IMR-90 (cell line): ENCODE results near the gene CDHR2. TPM values are rescaled to one million over a fixed set of nuclear protein-coding genes. Genes with fewer than 3 reads are reported as not detected.

Experiments used
- ATAC-seq: fragments of 200-7000 bp; cut with Tn5 transposase; 2 replicates; pipeline ENCODE4 v1.9.1; 2020; ENCODE audit warnings: low read depth, mild to moderate bottlenecking, moderate library complexity
- BruUV-seq: library from RNA; stranded (reverse); fragments of 400-500 nt; replicated peaks from 2 replicates; lab custom pipeline; 2021; lab: Mats Ljungman, UMichigan
- CTCF ChIA-PET: fragments of 300-600 bp; formaldehyde crosslinking; extraction: SDS; loops from one replicate; lab custom pipeline; 2021; ENCODE audit warnings: antibody characterized with exemption; lab: Yijun Ruan, JAX
- POLR2A ChIA-PET: fragments of 300-600 bp; sonication (Branson Sonifier 250); formaldehyde crosslinking; loops from one replicate; lab custom pipeline; 2022; ENCODE audit warnings: antibody characterized with exemption; ENCODE audit not compliant: unreplicated experiment; lab: Charles Lee
- DNase-seq: peaks from one replicate; pipeline ENCODE4 v3.0.0; 2013
- H2AFZ ChIP-seq: replicated peaks from 2 replicates; pipeline ENCODE3; 2013; ENCODE audit warnings: low read length, mild to moderate bottlenecking; ENCODE audit not compliant: poor library complexity
- H2AK5ac ChIP-seq: 2 replicates; pipeline ENCODE4 v1.6.1; 2013; ENCODE audit warnings: low read depth, low read length, inconsistent platforms
- H2AK9ac ChIP-seq: replicated peaks from 2 replicates; pipeline ENCODE3; 2013; ENCODE audit warnings: mild to moderate bottlenecking, low read depth, low read length, moderate library complexity; ENCODE audit not compliant: poor library complexity
- H2BK120ac ChIP-seq: 2 replicates; pipeline ENCODE4 v1.6.1; 2013; ENCODE audit warnings: low read depth, low read length, inconsistent platforms
- H2BK15ac ChIP-seq: 3 replicates; pipeline ENCODE4 v1.6.1; 2013; ENCODE audit warnings: low read depth, low read length, inconsistent platforms
- H2BK20ac ChIP-seq: 2 replicates; pipeline ENCODE4 v1.6.1; 2013; ENCODE audit warnings: low read depth, mild to moderate bottlenecking, inconsistent platforms, low read length, moderate library complexity
- H2BK5ac ChIP-seq: 2 replicates; pipeline ENCODE4 v1.6.1; 2013; ENCODE audit warnings: mild to moderate bottlenecking, low read depth, low read length, inconsistent platforms; ENCODE audit not compliant: poor library complexity, severe bottlenecking
- H3K14ac ChIP-seq: replicated peaks from 2 replicates; pipeline ENCODE4 v1.6.1; 2013; ENCODE audit warnings: low read depth, low read length, inconsistent platforms
- H3K18ac ChIP-seq: 2 replicates; pipeline ENCODE4 v1.6.1; 2013; ENCODE audit warnings: low read depth, low read length, control low read depth
- H3K23ac ChIP-seq: 2 replicates; pipeline ENCODE4 v1.6.1; 2013; ENCODE audit warnings: low read depth, low read length, inconsistent platforms
- H3K27ac ChIP-seq: 2 replicates; pipeline ENCODE4 v1.5.1; 2013; ENCODE audit warnings: mild to moderate bottlenecking, control low read depth, low read length; ENCODE audit not compliant: insufficient read depth
- H3K27me3 ChIP-seq: 2 replicates; pipeline ENCODE4 v1.6.1; 2013; ENCODE audit warnings: low read length; ENCODE audit not compliant: control insufficient read depth, insufficient read depth
- H3K36me3 ChIP-seq: 2 replicates; pipeline ENCODE4 v1.6.1; 2013; ENCODE audit warnings: low read length, mixed read lengths; ENCODE audit not compliant: control insufficient read depth, insufficient read depth
- H3K4ac ChIP-seq: 2 replicates; pipeline ENCODE4 v1.6.1; 2013; ENCODE audit warnings: low read depth, low read length, inconsistent platforms
- H3K4me1 ChIP-seq: 2 replicates; pipeline ENCODE4 v1.6.1; 2013; ENCODE audit warnings: low read length, mixed read lengths; ENCODE audit not compliant: control insufficient read depth, insufficient read depth
- H3K4me2 ChIP-seq: 2 replicates; pipeline ENCODE4 v1.6.1; 2013; ENCODE audit warnings: low read depth, mild to moderate bottlenecking, control low read depth, low read length, moderate library complexity
- H3K4me3 ChIP-seq: 2 replicates; pipeline ENCODE4 v1.5.1; 2013; ENCODE audit warnings: low read depth, mild to moderate bottlenecking, control low read depth, low read length, moderate library complexity; ENCODE audit not compliant: insufficient read depth
- H3K56ac ChIP-seq: 2 replicates; pipeline ENCODE4 v1.6.1; 2013; ENCODE audit warnings: low read length, inconsistent platforms; ENCODE audit not compliant: insufficient read depth; ENCODE audit errors: extremely low read depth
- H3K79me1 ChIP-seq, 2 experiments: 2 replicates each; pipeline ENCODE4 v1.6.1; 2013; ENCODE audit warnings: low read length in 2 of 2, inconsistent platforms in 1 of 2, low read depth in 1 of 2
- H3K9ac ChIP-seq: 2 replicates; pipeline ENCODE4 v1.6.1; 2013; ENCODE audit warnings: low read depth, low read length, control low read depth
- H3K9me1 ChIP-seq: 2 replicates; pipeline ENCODE4 v1.6.1; 2013; ENCODE audit warnings: low read length, inconsistent platforms; ENCODE audit not compliant: insufficient read depth
- H3K9me3 ChIP-seq: 2 replicates; pipeline ENCODE4 v1.6.1; 2013; ENCODE audit warnings: low read length; ENCODE audit not compliant: control insufficient read depth, insufficient read depth
- H4K20me1 ChIP-seq: 2 replicates; pipeline ENCODE4 v1.6.1; 2013; ENCODE audit warnings: low read length, inconsistent platforms; ENCODE audit not compliant: insufficient read depth
- H4K5ac ChIP-seq: 2 replicates; pipeline ENCODE4 v1.6.1; 2013; ENCODE audit warnings: mild to moderate bottlenecking, low read depth, low read length, control low read depth
- H4K8ac ChIP-seq, 2 experiments: 2 replicates each; pipeline ENCODE4 v1.6.1; 2013; ENCODE audit warnings: low read depth in 2 of 2, low read length in 2 of 2, control low read depth in 1 of 2, inconsistent platforms in 1 of 2
- H4K91ac ChIP-seq: 2 replicates; pipeline ENCODE4 v1.6.1; 2013; ENCODE audit warnings: low read depth, low read length, inconsistent platforms; ENCODE audit not compliant: insufficient read depth
- BHLHE40 ChIP-seq: fragments of 150-350 bp; IDR thresholded peaks from 2 replicates; pipeline ENCODE4 v1.6.1; 2016; ENCODE audit warnings: mild to moderate bottlenecking, low read depth, low read length
- CEBPB ChIP-seq: IDR thresholded peaks from 2 replicates; pipeline ENCODE4 v1.6.1; 2012; ENCODE audit warnings: low read depth, low read length, improper control_type of control experiment
- CHD1 ChIP-seq: IDR thresholded peaks from 2 replicates; pipeline ENCODE4 v1.6.1; 2012; ENCODE audit warnings: low read depth, low read length, improper control_type of control experiment
- FOS ChIP-seq: fragments of 150-350 bp; IDR thresholded peaks from 2 replicates; pipeline ENCODE4 v1.6.1; 2016; ENCODE audit warnings: low read depth, low read length
- MAFK ChIP-seq: IDR thresholded peaks from 2 replicates; pipeline ENCODE4 v1.6.1; 2012; ENCODE audit warnings: low read depth, low read length, improper control_type of control experiment
- MAZ ChIP-seq: IDR thresholded peaks from 2 replicates; pipeline ENCODE4 v1.6.1; 2012; ENCODE audit warnings: low read depth, mild to moderate bottlenecking, low read length, improper control_type of control experiment, moderate library complexity, borderline replicate concordance
- MXI1 ChIP-seq: IDR thresholded peaks from 2 replicates; pipeline ENCODE4 v1.6.1; 2012; ENCODE audit warnings: low read depth, mild to moderate bottlenecking, low read length, moderate library complexity, borderline replicate concordance
- NFE2L2 ChIP-seq: fragments of 150-350 bp; IDR thresholded peaks from 2 replicates; pipeline ENCODE4 v1.6.1; 2016; ENCODE audit warnings: low read depth, mild to moderate bottlenecking, low read length
- POLR2A ChIP-seq: IDR thresholded peaks from 2 replicates; pipeline ENCODE4 v1.6.1; 2012; ENCODE audit warnings: mild to moderate bottlenecking, low read depth, low read length
- RCOR1 ChIP-seq: IDR thresholded peaks from 2 replicates; pipeline ENCODE4 v1.6.1; 2012; ENCODE audit warnings: mild to moderate bottlenecking, low read length, improper control_type of control experiment; ENCODE audit not compliant: insufficient replicate concordance
- RFX5 ChIP-seq: IDR thresholded peaks from 2 replicates; pipeline ENCODE4 v1.8.0; 2012; ENCODE audit warnings: low read depth, mild to moderate bottlenecking, low read length, moderate library complexity
- SMC3 ChIP-seq: fragments of 150-350 bp; IDR thresholded peaks from 2 replicates; pipeline ENCODE4 v1.6.1; 2016; ENCODE audit warnings: low read depth, mild to moderate bottlenecking, antibody characterized with exemption, low read length, moderate library complexity
- whole genome bisulfite sequencing, 2 experiments: methylation state at CpG; one replicate each; pipeline versions ENCODE4 v1.1.5 to v1.1.7; 2013; ENCODE audit warnings: missing lambda C conversion rate in 2 of 2; ENCODE audit not compliant: insufficient read length in 1 of 2; ENCODE audit errors: extremely low coverage in 2 of 2; 5-methylcytosine and 5-hydroxymethylcytosine counted together
- dilution Hi-C: fragments of 300-500 bp; cut with HindIII; formaldehyde crosslinking; loops from one replicate; pipeline ENCODE4 v1.14.3; 2018; ENCODE audit warnings: low sequenced_read_pairs; ENCODE audit not compliant: unreplicated experiment
- in situ Hi-C: fragments of 300-500 bp; cut with MboI; formaldehyde crosslinking; loops from 3 replicates; pipeline ENCODE4 v1.14.3; 2019; ENCODE audit warnings: low sequenced_read_pairs, inconsistent platforms, mixed read lengths
- intact Hi-C: fragments of 100-400 bp; cut with micrococcal nuclease; formaldehyde crosslinking; loops from 2 replicates; pipeline ENCODE4 v1.10.0; 2022
- polyA plus RNA-seq, 3 experiments: library from polyadenylated mRNA; depleted of rRNA; stranded (reverse); fragments of >200 nt; gene quantifications; 2 replicates each; pipeline ENCODE4 v1.2.3, GENCODE V29; 2012; ENCODE audit warnings: low replicate concordance in 1 of 3
- total RNA-seq: library from RNA; depleted of rRNA; stranded (reverse); fragments of >200 nt; gene quantifications from 2 replicates; pipeline ENCODE4 v1.2.3, GENCODE V29; 2012
- TF ChIP-seq, protein P1 (sequence below): fragments of 150-350 bp; IDR thresholded peaks from 2 replicates; pipeline ENCODE4 v1.6.1; 2016; ENCODE audit warnings: low read depth, mild to moderate bottlenecking, low read length, moderate library complexity, borderline replicate concordance
- TF ChIP-seq, protein P2 (sequence below): conservative IDR thresholded peaks from 2 replicates; pipeline ENCODE4 v1.5.1; 2012; ENCODE audit warnings: mild to moderate bottlenecking, low read depth, low read length, improper control_type of control experiment
- TF ChIP-seq, protein P3 (sequence below): fragments of 150-350 bp; IDR thresholded peaks from 2 replicates; pipeline ENCODE4 v1.6.1; 2017; ENCODE audit warnings: mild to moderate bottlenecking, antibody characterized with exemption, low read length, low read depth

CDHR2 gene
- total and polyA plus RNA-seq, 2 of the 4 experiments (the other 2 are of a cell fraction), result not detected

DNA sequence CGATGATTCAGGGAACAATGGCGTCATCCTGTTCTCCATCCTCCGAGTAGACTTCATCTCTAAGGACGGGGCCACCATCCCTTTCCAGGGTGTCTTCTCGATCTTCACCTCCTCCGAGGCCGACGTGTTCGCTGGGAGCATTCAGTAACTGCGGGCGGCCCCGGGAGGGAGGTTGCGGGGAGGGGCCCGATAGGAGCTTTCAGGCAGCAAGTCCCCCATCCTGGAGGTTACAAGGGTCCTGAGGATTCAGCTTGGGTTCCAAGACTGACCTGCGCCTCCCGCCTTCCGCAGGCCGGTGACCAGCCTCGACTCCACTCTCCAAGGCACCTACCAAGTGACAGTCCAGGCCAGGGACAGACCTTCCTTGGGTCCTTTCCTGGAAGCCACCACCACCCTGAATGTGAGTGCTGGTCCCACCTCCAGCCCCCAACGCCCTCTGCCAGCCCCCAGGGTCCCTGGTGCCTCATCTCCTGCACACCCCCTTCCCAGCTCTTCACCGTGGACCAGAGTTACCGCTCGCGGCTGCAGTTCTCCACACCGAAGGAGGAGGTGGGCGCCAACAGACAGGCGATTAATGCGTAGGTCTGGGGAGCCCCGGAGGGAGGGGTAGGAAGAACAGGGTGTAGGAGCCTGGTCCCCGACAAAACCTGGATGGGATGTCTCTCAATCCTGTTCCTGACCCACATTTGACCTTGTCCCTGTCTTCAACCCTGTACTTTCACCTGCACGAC is 40.1 kb downstream of the CDHR2 start:
- H3K9ac ChIP-seq, result no peak overlapping the region
- no peak overlapping the region for H3K18ac ChIP-seq
- no peaks in the 10 kb centered on the region for H3K36me3 ChIP-seq
- CTCF ChIA-PET, result no interaction called here
- peaks cover 6% of the 10 kb centered on the region for H3K9me1 ChIP-seq
- peak overlapping the region; percentile 55 for H2AK9ac ChIP-seq
- ATAC-seq (no peak), DNase-seq (no peak)
- intact Hi-C loops (no loop called here), dilution Hi-C loops (no loop called here), in situ Hi-C loops (no loop called here)
- no peak overlapping the region for H3K23ac ChIP-seq
- no peak overlapping the region for H3K14ac ChIP-seq
- H3K4me2 ChIP-seq, result no peak overlapping the region
- H3K56ac ChIP-seq, result no peak overlapping the region
- no peaks in the 10 kb centered on the region for H3K27me3 ChIP-seq
- no peak overlapping the region for H2AFZ ChIP-seq
- H4K20me1 ChIP-seq, result no peaks in the 10 kb centered on the region
- H4K91ac ChIP-seq, result no peak overlapping the region
- peaks cover 6% of the 10 kb centered on the region; the same call in 1 of the 2 replicates for H3K9me3 ChIP-seq
- no peak overlapping the region for H4K5ac ChIP-seq
- TF ChIP-seq BHLHE40 (no peak), NFE2L2 (no peak), RCOR1 (no peak), MAZ (no peak), POLR2A (no peak), RFX5 (no peak), MXI1 (no peak), FOS (no peak), CHD1 (no peak), SMC3 (no peak), CEBPB (no peak), MAFK (no peak)
- TF ChIP-seq, protein P1, sequence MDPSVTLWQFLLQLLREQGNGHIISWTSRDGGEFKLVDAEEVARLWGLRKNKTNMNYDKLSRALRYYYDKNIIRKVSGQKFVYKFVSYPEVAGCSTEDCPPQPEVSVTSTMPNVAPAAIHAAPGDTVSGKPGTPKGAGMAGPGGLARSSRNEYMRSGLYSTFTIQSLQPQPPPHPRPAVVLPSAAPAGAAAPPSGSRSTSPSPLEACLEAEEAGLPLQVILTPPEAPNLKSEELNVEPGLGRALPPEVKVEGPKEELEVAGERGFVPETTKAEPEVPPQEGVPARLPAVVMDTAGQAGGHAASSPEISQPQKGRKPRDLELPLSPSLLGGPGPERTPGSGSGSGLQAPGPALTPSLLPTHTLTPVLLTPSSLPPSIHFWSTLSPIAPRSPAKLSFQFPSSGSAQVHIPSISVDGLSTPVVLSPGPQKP, result no peak
- TF ChIP-seq, protein P2, sequence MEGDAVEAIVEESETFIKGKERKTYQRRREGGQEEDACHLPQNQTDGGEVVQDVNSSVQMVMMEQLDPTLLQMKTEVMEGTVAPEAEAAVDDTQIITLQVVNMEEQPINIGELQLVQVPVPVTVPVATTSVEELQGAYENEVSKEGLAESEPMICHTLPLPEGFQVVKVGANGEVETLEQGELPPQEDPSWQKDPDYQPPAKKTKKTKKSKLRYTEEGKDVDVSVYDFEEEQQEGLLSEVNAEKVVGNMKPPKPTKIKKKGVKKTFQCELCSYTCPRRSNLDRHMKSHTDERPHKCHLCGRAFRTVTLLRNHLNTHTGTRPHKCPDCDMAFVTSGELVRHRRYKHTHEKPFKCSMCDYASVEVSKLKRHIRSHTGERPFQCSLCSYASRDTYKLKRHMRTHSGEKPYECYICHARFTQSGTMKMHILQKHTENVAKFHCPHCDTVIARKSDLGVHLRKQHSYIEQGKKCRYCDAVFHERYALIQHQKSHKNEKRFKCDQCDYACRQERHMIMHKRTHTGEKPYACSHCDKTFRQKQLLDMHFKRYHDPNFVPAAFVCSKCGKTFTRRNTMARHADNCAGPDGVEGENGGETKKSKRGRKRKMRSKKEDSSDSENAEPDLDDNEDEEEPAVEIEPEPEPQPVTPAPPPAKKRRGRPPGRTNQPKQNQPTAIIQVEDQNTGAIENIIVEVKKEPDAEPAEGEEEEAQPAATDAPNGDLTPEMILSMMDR, result no peak
- TF ChIP-seq, protein P3, sequence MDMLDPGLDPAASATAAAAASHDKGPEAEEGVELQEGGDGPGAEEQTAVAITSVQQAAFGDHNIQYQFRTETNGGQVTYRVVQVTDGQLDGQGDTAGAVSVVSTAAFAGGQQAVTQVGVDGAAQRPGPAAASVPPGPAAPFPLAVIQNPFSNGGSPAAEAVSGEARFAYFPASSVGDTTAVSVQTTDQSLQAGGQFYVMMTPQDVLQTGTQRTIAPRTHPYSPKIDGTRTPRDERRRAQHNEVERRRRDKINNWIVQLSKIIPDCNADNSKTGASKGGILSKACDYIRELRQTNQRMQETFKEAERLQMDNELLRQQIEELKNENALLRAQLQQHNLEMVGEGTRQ, result no peak
- H3K79me1 ChIP-seq, result no peaks in the 10 kb centered on the region
- no peak overlapping the region for H2BK5ac ChIP-seq
- H3K4ac ChIP-seq, result no peak overlapping the region
- H2AK5ac ChIP-seq, result no peak overlapping the region
- no peak overlapping the region for H2BK20ac ChIP-seq
- no peaks in the 10 kb centered on the region for H3K4me1 ChIP-seq
- no peak overlapping the region for H2BK15ac ChIP-seq
- H3K4me3 ChIP-seq, result no peak overlapping the region
- 92% methylated on average over 14 of the region's 31 CpGs; no CpG with 5 or more reads in 1 of the 2 experiments for WGBS, 2 experiments
- no peak overlapping the region for H4K8ac ChIP-seq
- POLR2A ChIA-PET, result no interaction called here
- H3K27ac ChIP-seq, result no peak overlapping the region
- no peak overlapping the region for H2BK120ac ChIP-seq
- BruUV-seq, result no TSS peak
